Measurements from ENCODE around the gene AFF3.

Gene AFF3

DNA sequence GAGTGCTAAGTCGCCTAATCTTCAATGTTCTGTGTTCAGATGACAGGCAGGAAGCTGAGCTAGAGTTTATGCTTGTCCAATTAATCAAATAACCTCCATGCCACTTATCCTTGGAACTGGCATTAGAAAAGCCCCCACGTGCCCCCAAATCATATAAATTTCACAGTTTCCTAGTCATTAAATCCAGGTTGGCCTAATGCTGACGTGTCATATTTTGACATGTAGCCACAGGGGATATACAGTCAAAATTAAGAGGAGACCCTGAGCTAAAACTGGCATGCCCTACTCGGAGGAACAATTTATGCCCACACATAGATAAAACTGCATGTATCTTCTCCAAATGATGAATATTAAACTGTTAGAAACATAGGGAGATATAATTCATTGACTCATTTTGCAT is 101.0 kb downstream of the AFF3 start:
- H3K4me3 ChIP-seq (ENCODE audit: low read depth, low read length) = no peak overlapping the region
- TF ChIP-seq, protein P1, sequence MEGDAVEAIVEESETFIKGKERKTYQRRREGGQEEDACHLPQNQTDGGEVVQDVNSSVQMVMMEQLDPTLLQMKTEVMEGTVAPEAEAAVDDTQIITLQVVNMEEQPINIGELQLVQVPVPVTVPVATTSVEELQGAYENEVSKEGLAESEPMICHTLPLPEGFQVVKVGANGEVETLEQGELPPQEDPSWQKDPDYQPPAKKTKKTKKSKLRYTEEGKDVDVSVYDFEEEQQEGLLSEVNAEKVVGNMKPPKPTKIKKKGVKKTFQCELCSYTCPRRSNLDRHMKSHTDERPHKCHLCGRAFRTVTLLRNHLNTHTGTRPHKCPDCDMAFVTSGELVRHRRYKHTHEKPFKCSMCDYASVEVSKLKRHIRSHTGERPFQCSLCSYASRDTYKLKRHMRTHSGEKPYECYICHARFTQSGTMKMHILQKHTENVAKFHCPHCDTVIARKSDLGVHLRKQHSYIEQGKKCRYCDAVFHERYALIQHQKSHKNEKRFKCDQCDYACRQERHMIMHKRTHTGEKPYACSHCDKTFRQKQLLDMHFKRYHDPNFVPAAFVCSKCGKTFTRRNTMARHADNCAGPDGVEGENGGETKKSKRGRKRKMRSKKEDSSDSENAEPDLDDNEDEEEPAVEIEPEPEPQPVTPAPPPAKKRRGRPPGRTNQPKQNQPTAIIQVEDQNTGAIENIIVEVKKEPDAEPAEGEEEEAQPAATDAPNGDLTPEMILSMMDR (conservative IDR thresholded peaks at IDR 0.05; ENCODE audit: low read depth, low read length) = no peak
- no peak for DNase-seq (ENCODE audit: low read depth)

DNA sequence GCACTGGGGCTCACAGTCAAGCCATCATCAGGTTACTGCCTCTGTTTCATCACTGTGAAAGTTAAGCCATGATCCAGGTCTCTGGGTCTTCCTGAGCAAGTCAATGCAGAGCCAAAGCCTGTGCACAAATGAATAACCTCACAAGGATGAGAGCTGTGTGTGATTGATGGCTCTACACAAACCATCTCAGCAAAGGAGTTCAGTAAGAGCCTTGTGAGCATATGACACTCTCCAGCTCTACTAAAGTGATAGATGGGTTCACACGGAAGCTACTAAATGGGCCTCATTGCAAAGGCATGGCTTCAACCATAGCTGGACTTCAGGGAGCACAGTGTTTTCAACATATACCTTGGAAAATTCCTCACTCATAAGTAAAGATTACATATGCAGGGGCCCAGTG is 101.5 kb downstream of the AFF3 start:
- TF ChIP-seq, protein P1 (conservative IDR thresholded peaks at IDR 0.05; ENCODE audit: low read depth, low read length) = no peak
- no peak overlapping the region for H3K4me3 ChIP-seq (ENCODE audit: low read depth, low read length)
- DNase-seq (ENCODE audit: low read depth) = no peak

DNA sequence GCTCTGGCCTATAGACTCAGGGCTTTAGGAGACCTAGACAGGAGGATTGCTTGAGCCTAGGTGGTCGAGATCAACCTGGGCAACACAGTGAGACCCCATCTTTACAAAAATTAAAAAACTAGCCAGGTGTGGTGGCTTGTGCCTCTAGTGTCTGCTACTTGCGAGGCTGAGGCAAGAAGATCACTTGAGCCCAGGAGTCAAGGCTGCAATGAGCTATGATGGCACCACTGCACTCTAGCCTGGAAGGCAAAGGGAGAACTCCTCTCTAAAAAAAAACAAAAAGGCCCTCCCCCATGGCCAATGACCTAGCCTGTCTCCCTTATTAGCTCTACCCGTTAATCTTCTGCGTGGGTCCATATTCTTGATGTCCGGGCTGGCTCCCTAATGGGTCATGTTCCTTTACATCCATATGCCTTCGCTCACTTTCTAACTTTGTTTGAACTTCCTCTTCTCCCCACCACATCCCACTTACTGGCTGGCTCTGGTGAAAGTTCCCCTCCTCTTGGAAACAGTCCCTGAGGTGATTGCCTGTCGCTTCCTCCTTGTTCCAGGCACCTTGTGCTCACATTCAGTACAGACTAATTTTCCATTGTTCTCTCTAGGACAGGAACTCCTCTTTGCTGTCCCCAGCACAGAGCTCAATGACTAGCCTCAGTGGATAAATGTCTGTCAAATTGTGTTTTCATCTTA is 103.0 kb downstream of the AFF3 start:
- no peak for DNase-seq (ENCODE audit: low read depth)
- TF ChIP-seq, protein P1 (conservative IDR thresholded peaks at IDR 0.05; ENCODE audit: low read depth, low read length) = no peak
- no peak overlapping the region for H3K4me3 ChIP-seq (ENCODE audit: low read depth, low read length)

- DNase-seq (ENCODE audit: low read depth) = no peak
- TF ChIP-seq, protein P1 (conservative IDR thresholded peaks at IDR 0.05; ENCODE audit: low read depth, low read length) = no peak
- no peak overlapping the region for H3K4me3 ChIP-seq (ENCODE audit: low read depth, low read length)
These were observed 104.4 kb downstream of the AFF3 start for GRCh38 chr2:100038011-100038410.

GRCh38 chr2:100036793-100037192 is 105.6 kb downstream of the AFF3 start:
- TF ChIP-seq, protein P1 (conservative IDR thresholded peaks at IDR 0.05; ENCODE audit: low read depth, low read length) = no peak
- no peak overlapping the region for H3K4me3 ChIP-seq (ENCODE audit: low read depth, low read length)
- DNase-seq (ENCODE audit: low read depth) = no peak

GRCh38 chr2:100036026-100036425 is 106.4 kb downstream of the AFF3 start:
- no peak for DNase-seq (ENCODE audit: low read depth)
- no peak overlapping the region for H3K4me3 ChIP-seq (ENCODE audit: low read depth, low read length)
- TF ChIP-seq, protein P1 (conservative IDR thresholded peaks at IDR 0.05; ENCODE audit: low read depth, low read length) = no peak

DNA sequence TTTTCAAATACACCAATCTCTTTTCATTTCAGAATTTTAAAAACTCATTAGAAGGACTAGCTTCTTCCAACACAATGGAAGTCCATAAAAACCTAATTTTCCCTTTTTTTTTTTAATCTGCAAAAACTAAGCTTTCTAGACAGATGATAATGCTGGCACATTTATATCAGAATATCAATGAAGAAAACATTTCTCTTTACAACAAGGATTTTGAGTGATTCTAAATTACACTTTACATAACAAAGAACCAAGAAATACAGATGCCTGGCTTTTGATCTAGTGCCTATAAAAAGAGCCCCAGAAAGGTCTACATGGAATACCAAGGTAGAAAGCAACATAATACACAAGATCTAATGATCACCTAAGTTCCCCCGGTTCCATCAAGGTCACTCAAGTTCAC is 108.0 kb downstream of the AFF3 start:
- H3K4me3 ChIP-seq (ENCODE audit: low read depth, low read length) = no peak overlapping the region
- TF ChIP-seq, protein P1 (conservative IDR thresholded peaks at IDR 0.05; ENCODE audit: low read depth, low read length) = no peak
- DNase-seq (ENCODE audit: low read depth) = no peak

Data from choroid plexus epithelial cell (primary cell).